Esophagus muscularis mucosa (tissue), 4 donors: Measurements from ENCODE around the gene ZNF512.

ENCODE experiments used
- EP300 ChIP-seq: sonication (generic); formaldehyde crosslinking; IDR thresholded peaks from one replicate; pipeline ENCODE4 v1.6.1; 2017; ENCODE audit warnings: antibody characterized with exemption
- POLR2AphosphoS5 ChIP-seq, 2 donors: sonication (generic); formaldehyde crosslinking; IDR thresholded peaks; one replicate each; pipeline ENCODE4 v1.6.1; 2017; ENCODE audit warnings: antibody characterized with exemption in 2 of 2
- TF ChIP-seq, protein P1 (sequence below), 3 experiments: fragments of 200-600 bp in 2 of 3; fragments of 450-650 bp in 1 of 3; sonication (generic) in 2 of 3; IDR thresholded peaks; one replicate each; pipeline ENCODE4 v1.5.1; 2017 to 2019; ENCODE audit warnings: antibody characterized with exemption in 3 of 3, mild to moderate bottlenecking in 2 of 3, moderate library complexity in 1 of 3

DNA sequence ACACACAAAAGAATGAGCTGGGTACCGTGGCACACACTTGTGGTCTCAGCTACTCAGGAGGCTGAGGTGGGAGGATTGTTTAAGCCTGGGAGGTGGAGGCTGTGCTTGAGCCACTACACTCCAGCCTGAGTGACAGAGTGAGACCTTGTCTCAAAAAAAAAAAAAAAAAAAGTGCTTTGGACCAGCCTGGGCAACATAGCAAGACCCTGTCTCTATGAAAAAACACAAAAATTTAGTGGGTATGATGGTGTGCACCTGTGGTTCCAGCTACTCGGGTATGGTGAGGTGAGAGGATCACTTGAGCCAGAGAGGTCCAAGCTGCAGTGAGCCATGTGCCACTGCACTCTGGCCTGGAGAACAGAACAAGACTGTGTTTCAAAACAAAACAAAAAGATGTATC is 10.4 kb downstream of the ZNF512 start:
- TF ChIP-seq, protein P1, sequence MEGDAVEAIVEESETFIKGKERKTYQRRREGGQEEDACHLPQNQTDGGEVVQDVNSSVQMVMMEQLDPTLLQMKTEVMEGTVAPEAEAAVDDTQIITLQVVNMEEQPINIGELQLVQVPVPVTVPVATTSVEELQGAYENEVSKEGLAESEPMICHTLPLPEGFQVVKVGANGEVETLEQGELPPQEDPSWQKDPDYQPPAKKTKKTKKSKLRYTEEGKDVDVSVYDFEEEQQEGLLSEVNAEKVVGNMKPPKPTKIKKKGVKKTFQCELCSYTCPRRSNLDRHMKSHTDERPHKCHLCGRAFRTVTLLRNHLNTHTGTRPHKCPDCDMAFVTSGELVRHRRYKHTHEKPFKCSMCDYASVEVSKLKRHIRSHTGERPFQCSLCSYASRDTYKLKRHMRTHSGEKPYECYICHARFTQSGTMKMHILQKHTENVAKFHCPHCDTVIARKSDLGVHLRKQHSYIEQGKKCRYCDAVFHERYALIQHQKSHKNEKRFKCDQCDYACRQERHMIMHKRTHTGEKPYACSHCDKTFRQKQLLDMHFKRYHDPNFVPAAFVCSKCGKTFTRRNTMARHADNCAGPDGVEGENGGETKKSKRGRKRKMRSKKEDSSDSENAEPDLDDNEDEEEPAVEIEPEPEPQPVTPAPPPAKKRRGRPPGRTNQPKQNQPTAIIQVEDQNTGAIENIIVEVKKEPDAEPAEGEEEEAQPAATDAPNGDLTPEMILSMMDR (IDR thresholded peaks at IDR 0.05) = no peak
- TF ChIP-seq EP300 (no peak), POLR2AphosphoS5 (IDR thresholded peaks at IDR 0.05) (no peak)
